ENCODE results near the gene MTA1.

GRCh38 chr14:105424861-105425260, 5.2 kb downstream of the MTA1 start:
- TF ChIP-seq POLR2A (IDR thresholded peaks at IDR 0.05; ENCODE audit: control extremely low read depth in 1 of 2, low read depth in 2 of 2, low read length in 2 of 2) (no peak), MAFK (IDR thresholded peaks at IDR 0.05; ENCODE audit: low read depth, low read length) (no peak), NANOG (IDR thresholded peaks at IDR 0.05; ENCODE audit: insufficient read depth, low read depth, low read length, poor library complexity, severe bottlenecking) (no peak), CTCF (IDR thresholded peaks at IDR 0.05; ENCODE audit: control extremely low read depth in 1 of 3, insufficient read depth in 1 of 3, low read depth in 1 of 3, low read length in 3 of 3) (no peak)

All from H1 (cell line).